Kidney epithelial cell (primary cell): ENCODE results near the gene COA1. TPM values are rescaled to one million over a fixed set of nuclear protein-coding genes. Genes with fewer than 3 reads are reported as not detected.

Source experiments
- DNase-seq: peaks from one replicate; pipeline ENCODE4 v3.0.0-alpha.2; 2010; ENCODE audit warnings: low read depth
- H3K27me3 ChIP-seq: 2 replicates; pipeline ENCODE4 v1.6.0; 2011; ENCODE audit warnings: low read length; ENCODE audit not compliant: control insufficient read depth, insufficient read depth
- H3K36me3 ChIP-seq: 2 replicates; pipeline ENCODE4 v1.5.1; 2011; ENCODE audit warnings: low read length; ENCODE audit not compliant: control insufficient read depth, insufficient read depth
- H3K4me3 ChIP-seq: 2 replicates; pipeline ENCODE4 v1.5.1; 2011; ENCODE audit warnings: low read depth, mild to moderate bottlenecking, control low read depth, low read length
- total RNA-seq: library from RNA; depleted of rRNA; stranded (reverse); fragments of >200 nt; gene quantifications from 2 replicates; pipeline ENCODE4 v1.2.3, GENCODE V29; 2015
- TF ChIP-seq, protein P1 (sequence below): IDR thresholded peaks from 2 replicates; pipeline ENCODE4 v1.5.1; 2011; ENCODE audit warnings: mild to moderate bottlenecking, moderate library complexity, low read length, control low read depth, inconsistent platforms; ENCODE audit not compliant: insufficient read depth, poor library complexity, severe bottlenecking

Gene COA1
- total RNA-seq, 1 donor from 2014 or later, result 67.1 TPM

DNA sequence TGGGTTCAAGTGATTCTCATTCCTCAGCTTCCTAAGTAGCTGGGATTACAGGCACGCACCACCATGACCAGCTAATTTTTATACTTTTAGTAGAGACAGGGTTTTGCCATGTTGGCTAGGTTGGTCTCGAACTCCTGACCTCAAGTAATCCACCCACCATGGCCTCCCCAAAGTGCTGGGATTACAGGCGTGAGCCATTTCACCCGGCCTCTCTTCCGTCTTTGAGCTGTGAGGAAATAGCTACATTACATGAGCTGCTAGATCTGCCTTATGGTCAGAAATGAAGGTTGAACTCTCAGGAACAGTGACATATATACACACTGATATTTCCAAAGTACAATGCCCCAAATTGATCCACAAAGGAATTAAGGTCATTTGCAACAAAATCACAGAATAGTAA lies 31.5 kb upstream of the COA1 start:
- Histone ChIP-seq H3K36me3 (no peaks in the 10 kb centered on the region), H3K4me3 (no peak overlapping the region), H3K27me3 (no peaks in the 10 kb centered on the region)
- no peak for DNase-seq
- TF ChIP-seq, protein P1, sequence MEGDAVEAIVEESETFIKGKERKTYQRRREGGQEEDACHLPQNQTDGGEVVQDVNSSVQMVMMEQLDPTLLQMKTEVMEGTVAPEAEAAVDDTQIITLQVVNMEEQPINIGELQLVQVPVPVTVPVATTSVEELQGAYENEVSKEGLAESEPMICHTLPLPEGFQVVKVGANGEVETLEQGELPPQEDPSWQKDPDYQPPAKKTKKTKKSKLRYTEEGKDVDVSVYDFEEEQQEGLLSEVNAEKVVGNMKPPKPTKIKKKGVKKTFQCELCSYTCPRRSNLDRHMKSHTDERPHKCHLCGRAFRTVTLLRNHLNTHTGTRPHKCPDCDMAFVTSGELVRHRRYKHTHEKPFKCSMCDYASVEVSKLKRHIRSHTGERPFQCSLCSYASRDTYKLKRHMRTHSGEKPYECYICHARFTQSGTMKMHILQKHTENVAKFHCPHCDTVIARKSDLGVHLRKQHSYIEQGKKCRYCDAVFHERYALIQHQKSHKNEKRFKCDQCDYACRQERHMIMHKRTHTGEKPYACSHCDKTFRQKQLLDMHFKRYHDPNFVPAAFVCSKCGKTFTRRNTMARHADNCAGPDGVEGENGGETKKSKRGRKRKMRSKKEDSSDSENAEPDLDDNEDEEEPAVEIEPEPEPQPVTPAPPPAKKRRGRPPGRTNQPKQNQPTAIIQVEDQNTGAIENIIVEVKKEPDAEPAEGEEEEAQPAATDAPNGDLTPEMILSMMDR, result no peak

DNA sequence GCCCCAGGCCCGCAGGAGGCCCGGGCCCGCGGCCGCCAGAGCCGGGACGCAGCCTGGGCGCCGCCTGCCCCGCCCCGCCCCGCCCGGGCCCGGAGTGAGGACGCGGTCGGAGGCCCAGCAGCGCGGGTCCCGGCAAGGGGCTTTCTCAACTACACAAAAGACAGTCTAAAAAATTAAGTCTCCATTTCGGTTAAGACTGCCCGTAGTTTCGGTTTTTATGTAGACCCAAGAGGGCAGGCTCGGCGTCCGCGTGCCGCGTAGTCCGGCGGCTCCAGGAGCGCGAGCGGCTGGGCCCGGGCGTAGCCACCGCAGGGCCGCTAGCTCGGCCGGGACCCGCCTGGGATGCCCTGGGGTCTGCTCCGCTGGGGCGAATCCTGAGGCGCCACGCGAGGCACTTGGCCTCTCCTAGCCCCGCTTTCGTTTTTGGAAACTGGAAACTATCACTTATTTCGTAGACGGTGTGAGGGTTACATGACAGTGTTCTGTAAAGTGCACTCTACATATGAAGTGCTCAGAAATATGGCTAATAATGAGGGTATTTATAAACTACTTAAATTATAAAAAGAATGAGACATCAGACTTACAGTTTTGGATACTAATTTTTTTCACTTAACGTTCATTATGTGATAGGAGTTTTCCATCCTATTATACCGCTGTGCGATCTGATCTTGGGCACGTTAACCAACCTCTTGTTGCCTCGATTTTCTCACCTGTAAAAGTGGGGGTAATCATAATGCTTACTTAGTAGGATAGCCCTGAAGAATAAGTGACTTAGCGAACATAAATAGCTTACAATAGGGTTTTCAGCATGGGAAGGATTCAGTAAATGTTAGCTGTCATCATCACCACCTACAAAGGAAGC lies 29.7 kb upstream of the COA1 start:
- no peak for DNase-seq
- peak overlapping the region; percentile 82 for H3K4me3 ChIP-seq
- H3K27me3 ChIP-seq, result no peaks in the 10 kb centered on the region
- TF ChIP-seq, protein P1, result no peak
- no peaks in the 10 kb centered on the region for H3K36me3 ChIP-seq

DNA sequence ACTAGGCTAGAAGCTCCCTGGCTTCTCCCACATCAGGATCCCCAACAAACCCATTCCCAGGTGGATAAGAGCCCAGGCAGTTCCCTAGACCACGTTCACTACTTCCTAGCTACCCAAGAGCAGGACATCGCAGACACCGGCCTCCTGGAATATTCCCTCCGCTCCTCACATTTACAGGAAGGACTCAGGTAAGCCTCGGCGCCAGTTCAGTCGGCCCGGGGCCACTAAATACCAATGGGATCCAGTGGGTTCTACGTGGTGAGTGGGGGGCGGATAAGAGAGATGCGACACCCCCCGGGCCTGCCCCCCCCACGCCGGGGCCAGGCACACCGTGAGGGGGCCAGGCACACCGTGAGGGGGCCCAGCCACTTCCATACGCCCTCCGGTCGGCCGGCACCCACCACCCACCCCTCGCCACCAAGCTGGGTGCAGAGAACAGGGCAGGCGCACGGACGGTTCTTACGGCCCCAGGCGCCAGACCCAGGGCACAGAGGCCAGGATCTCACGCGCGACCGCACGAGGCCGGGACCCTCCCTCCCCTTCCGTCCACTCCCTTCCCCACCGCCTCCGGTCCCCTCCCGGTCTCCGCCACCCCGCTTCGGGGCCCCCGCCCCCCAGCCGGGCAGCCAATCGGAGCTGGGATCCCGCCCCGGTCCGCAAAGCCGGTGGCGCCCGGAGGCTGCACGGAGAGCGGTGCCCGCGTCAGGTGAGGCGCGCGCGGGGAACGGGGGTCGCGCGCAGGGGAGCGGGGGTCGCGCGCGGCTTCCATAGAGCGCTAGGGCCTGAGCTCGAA lies 28.9 kb upstream of the COA1 start, which contains the start of gene BLVRA:
Gene BLVRA, plus strand, starts transcription at position 652 of the 793 bp plus-strand sequence. CDS start 12,479 bp downstream, outside the sequence.
- DNase-seq, result no peak
- H3K36me3 ChIP-seq, result no peaks in the 10 kb centered on the region
- TF ChIP-seq, protein P1, result no peak
- H3K4me3 ChIP-seq, result peak within 1 kb of the TSS; percentile 82
- no peaks in the 10 kb centered on the region for H3K27me3 ChIP-seq

DNA sequence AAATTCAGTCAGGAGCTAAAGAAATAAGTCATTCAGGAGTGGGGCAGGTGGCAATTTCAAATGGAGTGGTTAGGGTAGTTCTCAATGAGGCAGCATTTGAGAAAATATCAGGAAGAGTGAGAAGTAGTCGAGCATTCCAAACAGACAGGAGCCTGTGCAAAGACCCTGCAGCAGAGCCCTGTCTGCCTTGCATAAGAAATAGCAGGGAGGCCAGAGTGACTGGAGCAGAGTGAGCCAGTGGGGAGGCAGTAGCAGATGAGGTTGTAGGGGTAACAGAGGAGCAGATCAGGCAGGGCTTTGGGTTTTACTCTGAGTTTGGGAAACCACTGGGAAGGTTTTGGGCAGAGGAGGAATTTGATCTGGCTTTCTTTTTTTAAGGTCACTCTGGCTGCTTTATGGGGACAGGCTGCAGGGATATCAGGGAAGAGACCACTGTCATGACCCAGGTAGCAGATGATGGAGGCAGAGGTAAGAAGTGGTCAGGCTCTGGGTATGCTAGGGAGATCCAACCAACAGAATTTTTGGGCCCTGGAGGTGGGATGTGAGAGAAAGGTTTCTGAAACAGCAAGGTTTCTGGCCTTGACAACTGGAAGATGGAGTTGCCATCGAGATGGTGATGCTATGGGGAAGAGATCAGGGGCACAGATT lies 27.9 kb upstream of the COA1 start:
- Histone ChIP-seq H3K36me3 (no peaks in the 10 kb centered on the region), H3K4me3 (no peak overlapping the region), H3K27me3 (no peaks in the 10 kb centered on the region)
- no peak for DNase-seq
- TF ChIP-seq, protein P1, result no peak

DNA sequence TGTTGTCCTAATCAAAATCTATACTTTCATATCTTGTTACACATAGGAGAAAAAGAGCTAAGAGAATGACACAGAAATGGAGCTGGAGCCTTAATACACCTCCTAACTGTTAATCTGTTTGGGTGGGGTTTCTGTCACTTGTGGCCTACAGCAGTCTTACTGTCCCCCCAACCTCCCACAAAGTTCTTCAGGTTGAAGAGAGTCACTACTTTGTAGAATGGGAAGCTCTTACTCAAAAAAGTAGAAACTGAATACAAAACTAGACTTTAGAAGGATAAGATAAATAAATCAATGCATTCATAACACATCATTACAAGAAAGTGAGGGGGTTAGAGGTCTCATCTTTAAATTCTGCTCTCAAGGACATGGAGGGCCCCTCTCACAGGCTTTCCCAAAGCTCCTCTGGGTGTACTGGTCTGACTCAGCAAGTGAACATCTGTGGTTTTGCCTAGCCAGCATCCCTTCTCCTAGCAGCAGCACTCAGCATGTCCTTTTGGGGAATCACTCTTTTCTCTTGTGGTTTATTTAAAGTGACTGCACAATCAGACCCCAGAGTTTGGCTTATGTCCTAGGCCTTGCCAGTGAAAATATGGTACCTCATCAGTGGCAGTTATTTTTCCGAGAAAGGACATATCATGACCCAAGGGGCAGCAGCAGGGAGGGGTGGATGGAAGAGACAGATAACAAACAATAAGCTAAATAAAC lies 27.2 kb upstream of the COA1 start:
- no peak for DNase-seq
- H3K36me3 ChIP-seq, result no peaks in the 10 kb centered on the region
- TF ChIP-seq, protein P1, result no peak
- no peak overlapping the region for H3K4me3 ChIP-seq
- no peaks in the 10 kb centered on the region for H3K27me3 ChIP-seq
